ENCODE data around the gene OTOS. TPM values are rescaled to one million over a fixed set of nuclear protein-coding genes. Genes with fewer than 3 reads are reported as not detected.

Gene OTOS
- total and polyA plus RNA-seq, 2 of the 4 experiments (the other 2 are of a cell fraction) = 0.34 TPM; not detected in 1

DNA sequence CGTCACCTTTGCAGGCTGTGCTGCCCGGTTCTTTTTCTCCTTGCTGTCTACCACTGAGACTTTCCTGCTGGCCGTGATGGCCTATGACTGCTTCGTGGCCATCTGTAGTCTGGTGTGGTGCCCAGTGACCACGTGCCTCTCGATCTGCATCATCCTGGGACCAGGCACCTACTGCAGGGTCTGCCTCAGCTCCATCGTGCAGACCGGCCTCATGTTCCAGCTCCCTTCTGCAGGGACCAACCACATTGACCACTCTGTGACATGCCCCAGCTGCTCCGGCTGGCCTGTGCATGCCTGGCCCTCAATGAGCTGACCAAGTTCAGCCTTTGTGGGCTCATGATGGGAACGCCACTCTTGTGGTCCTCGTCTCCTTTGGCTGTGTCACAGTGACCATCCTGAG, 31.1 kb downstream of the OTOS start:
- Histone ChIP-seq H2BK120ac (ENCODE audit: low read depth, low read length) (no peak overlapping the region), H3K4me1 (ENCODE audit: control insufficient read depth, insufficient read depth, low read length) (no peaks in the 10 kb centered on the region), H3K14ac (replicated peaks; ENCODE audit: low read depth, low read length) (no peak overlapping the region), H3K27me3 (ENCODE audit: control insufficient read depth, insufficient read depth, low read length) (peaks cover 14% of the 10 kb centered on the region), H3K9me3 (ENCODE audit: control insufficient read depth, insufficient read depth, low read length) (no peaks in the 10 kb centered on the region), H3K4me3 (ENCODE audit: insufficient read depth, low read depth, low read length) (no peak overlapping the region), H2BK5ac (ENCODE audit: low read depth, low read length, poor library complexity, severe bottlenecking) (no peak overlapping the region), H3K4me2 (ENCODE audit: low read depth, low read length) (no peak overlapping the region), H3K9ac (ENCODE audit: low read depth, low read length) (no peak overlapping the region), H3K36me3 (ENCODE audit: control insufficient read depth, insufficient read depth, low read length) (no peaks in the 10 kb centered on the region), H2AK9ac (replicated peaks; ENCODE audit: low read depth, low read length, poor library complexity) (no peak overlapping the region), H3K27ac (ENCODE audit: insufficient read depth, low read length) (no peak overlapping the region), H2BK20ac (ENCODE audit: low read depth, low read length) (no peak overlapping the region), H3K79me1 (ENCODE audit: low read depth in 1 of 2, low read length in 2 of 2) (no peaks in the 10 kb centered on the region), H3K18ac (ENCODE audit: low read depth, low read length) (no peak overlapping the region), H3K9me1 (ENCODE audit: insufficient read depth, low read length) (peaks cover 2% of the 10 kb centered on the region; the same call in 1 of the 2 replicates), H4K8ac (ENCODE audit: low read depth in 2 of 2, low read length in 2 of 2) (no peak overlapping the region), H3K56ac (ENCODE audit: extremely low read depth, insufficient read depth, low read length) (no peak overlapping the region), H2AFZ (replicated peaks; ENCODE audit: low read length, poor library complexity) (no peak overlapping the region), H4K91ac (ENCODE audit: insufficient read depth, low read depth, low read length) (no peak overlapping the region), H2AK5ac (ENCODE audit: low read depth, low read length) (no peak overlapping the region), H3K23ac (ENCODE audit: low read depth, low read length) (no peak overlapping the region), H2BK15ac (ENCODE audit: low read depth, low read length) (no peak overlapping the region), H4K20me1 (ENCODE audit: insufficient read depth, low read length) (no peaks in the 10 kb centered on the region), H4K5ac (ENCODE audit: low read depth, low read length) (no peak overlapping the region), H3K4ac (ENCODE audit: low read depth, low read length) (no peak overlapping the region)
- POLR2A ChIA-PET (ENCODE audit: unreplicated experiment) = no interaction called here
- ATAC-seq (ENCODE audit: low read depth) = no peak
- no TSS peak for BruUV-seq (replicated peaks)
- TF ChIP-seq, protein P1, sequence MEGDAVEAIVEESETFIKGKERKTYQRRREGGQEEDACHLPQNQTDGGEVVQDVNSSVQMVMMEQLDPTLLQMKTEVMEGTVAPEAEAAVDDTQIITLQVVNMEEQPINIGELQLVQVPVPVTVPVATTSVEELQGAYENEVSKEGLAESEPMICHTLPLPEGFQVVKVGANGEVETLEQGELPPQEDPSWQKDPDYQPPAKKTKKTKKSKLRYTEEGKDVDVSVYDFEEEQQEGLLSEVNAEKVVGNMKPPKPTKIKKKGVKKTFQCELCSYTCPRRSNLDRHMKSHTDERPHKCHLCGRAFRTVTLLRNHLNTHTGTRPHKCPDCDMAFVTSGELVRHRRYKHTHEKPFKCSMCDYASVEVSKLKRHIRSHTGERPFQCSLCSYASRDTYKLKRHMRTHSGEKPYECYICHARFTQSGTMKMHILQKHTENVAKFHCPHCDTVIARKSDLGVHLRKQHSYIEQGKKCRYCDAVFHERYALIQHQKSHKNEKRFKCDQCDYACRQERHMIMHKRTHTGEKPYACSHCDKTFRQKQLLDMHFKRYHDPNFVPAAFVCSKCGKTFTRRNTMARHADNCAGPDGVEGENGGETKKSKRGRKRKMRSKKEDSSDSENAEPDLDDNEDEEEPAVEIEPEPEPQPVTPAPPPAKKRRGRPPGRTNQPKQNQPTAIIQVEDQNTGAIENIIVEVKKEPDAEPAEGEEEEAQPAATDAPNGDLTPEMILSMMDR (conservative IDR thresholded peaks at IDR 0.05; ENCODE audit: low read depth, low read length) = no peak
- TF ChIP-seq NFE2L2 (IDR thresholded peaks at IDR 0.05; ENCODE audit: low read depth, low read length) (no peak), CEBPB (IDR thresholded peaks at IDR 0.05; ENCODE audit: low read depth, low read length) (no peak), POLR2A (IDR thresholded peaks at IDR 0.05; ENCODE audit: low read depth, low read length) (no peak), BHLHE40 (IDR thresholded peaks at IDR 0.05; ENCODE audit: low read depth, low read length) (no peak), MAFK (IDR thresholded peaks at IDR 0.05; ENCODE audit: low read depth, low read length) (no peak)
- in situ Hi-C loops (cut with MboI; ENCODE audit: low sequenced_read_pairs) (no loop called here), intact Hi-C loops (cut with micrococcal nuclease) (no loop called here), dilution Hi-C loops (cut with HindIII; ENCODE audit: low sequenced_read_pairs, unreplicated experiment) (no loop called here)
- CTCF ChIA-PET = no interaction called here
- WGBS, 2 experiments (ENCODE audit: extremely low coverage in 2 of 2, insufficient read length in 1 of 2) = 53% methylated on average over 11 of the region's 11 CpGs; no CpG with 5 or more reads in 1 of the 2 experiments
- DNase-seq = no peak

All from IMR-90 (cell line).